ENCODE data around the gene PLK1. TPM values are rescaled to one million over a fixed set of nuclear protein-coding genes. Genes with fewer than 3 reads are reported as not detected.

PLK1 gene
- total and polyA plus RNA-seq, 2 of the 13 experiments (the other 11 are each of a cell fraction or from before 2014, with no cell fraction given), result 71.5 to 76.3 TPM

GRCh38 chr16:23704772-23705516 is 26.3 kb downstream of the PLK1 start (continued):
- TF ChIP-seq GLMP (CRISPR knock-in tag; IDR thresholded peaks at IDR 0.05; ENCODE audit: borderline replicate concordance) (no peak), ZNF549 (CRISPR knock-in tag; IDR thresholded peaks at IDR 0.05) (no peak), STAG1 (CRISPR knock-in tag; IDR thresholded peaks at IDR 0.05) (no peak), NFYB (CRISPR knock-in tag; IDR thresholded peaks at IDR 0.05) (no peak), FOXO4 (CRISPR knock-in tag; conservative IDR thresholded peaks at IDR 0.05) (no peak), HNRNPL (IDR thresholded peaks at IDR 0.05; ENCODE audit: low read depth, low read length) (no peak), ZNF746 (CRISPR knock-in tag; IDR thresholded peaks at IDR 0.05) (no peak), ATF1 (CRISPR knock-in tag; IDR thresholded peaks at IDR 0.05) (no peak), IRF1 (CRISPR knock-in tag; IDR thresholded peaks at IDR 0.05; ENCODE audit: low read depth) (no peak), ZNF367 (CRISPR knock-in tag; IDR thresholded peaks at IDR 0.05; ENCODE audit: borderline replicate concordance) (no peak), AFF4 (CRISPR knock-in tag; IDR thresholded peaks at IDR 0.05) (no peak), CSRNP1 (CRISPR knock-in tag; IDR thresholded peaks at IDR 0.05) (no peak), GATA4 (IDR thresholded peaks at IDR 0.05; ENCODE audit: borderline replicate concordance, low read depth) (no peak), RAD21 (CRISPR knock-in tag; IDR thresholded peaks at IDR 0.05) (0 out of 2 replicates have a peak, but pooled peaks have one; percentile 10), CCAR2 (optimal IDR thresholded peaks at IDR 0.05; ENCODE audit: low read depth, low read length) (no peak), ZNF160 (CRISPR knock-in tag; IDR thresholded peaks at IDR 0.05) (no peak), TRAFD1 (CRISPR knock-in tag; IDR thresholded peaks at IDR 0.05; ENCODE audit: borderline replicate concordance) (no peak; the same call in 1 of the 2 replicates), ZNF780A (CRISPR knock-in tag; IDR thresholded peaks at IDR 0.05) (no peak), DMAP1 (CRISPR knock-in tag; IDR thresholded peaks at IDR 0.05) (no peak)

All from HepG2 (cell line).